SKM-1 (cell line): ENCODE measurements around the gene C1QL4.
"Not testable (repeated sequence)": the region's sequence is repeated elsewhere in the genome, so short reads cannot be mapped to it uniquely, and the experiment has no call there.

ENCODE experiments used
- DNase-seq: peaks from one replicate; lab custom pipeline; 2025; ENCODE audit not compliant: unreplicated experiment; lab: John Stamatoyannopoulos, UW

The C1QL4 gene

DNA sequence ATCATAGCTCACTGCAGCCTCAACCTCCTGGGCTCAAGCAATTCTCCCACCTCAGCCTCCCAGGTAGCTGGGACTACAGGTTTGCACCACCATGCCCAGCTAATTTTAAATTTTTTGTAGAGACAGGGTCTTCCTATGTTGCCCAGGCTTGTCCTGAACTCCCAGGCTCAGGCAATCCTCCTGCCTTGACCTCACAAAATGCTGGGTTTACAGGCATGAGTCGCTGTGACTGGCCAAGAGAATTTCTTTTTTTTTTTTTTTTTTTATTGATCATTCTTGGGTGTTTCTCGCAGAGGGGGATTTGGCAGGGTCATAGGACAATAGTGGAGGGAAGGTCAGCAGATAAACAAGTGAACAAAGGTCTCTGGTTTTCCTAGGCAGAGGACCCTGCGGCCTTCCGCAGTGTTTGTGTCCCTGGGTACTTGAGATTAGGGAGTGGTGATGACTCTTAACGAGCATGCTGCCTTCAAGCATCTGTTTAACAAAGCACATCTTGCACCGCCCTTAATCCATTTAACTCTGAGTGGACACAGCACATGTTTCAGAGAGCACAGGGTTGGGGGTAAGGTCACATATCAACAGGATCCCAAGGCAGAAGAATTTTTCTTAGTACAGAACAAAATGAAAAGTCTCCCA lies 54.1 kb downstream of the C1QL4 start:
- not testable (repeated sequence) for DNase-seq
